K562 (cell line): ENCODE data around the gene SLC35B1. TPM values are rescaled to one million over a fixed set of nuclear protein-coding genes. Genes with fewer than 3 reads are reported as not detected.
A peak's percentile ranks its signal among the peaks of the same experiment; 100 is the strongest.

Experiments used
- CLOCK ChIP-seq: fragments of 250-450 bp; sonication (Bioruptor Pico); IDR thresholded peaks from 2 replicates; pipeline ENCODE4 v1.4.0; 2020; ENCODE audit warnings: mild to moderate bottlenecking, moderate library complexity, borderline replicate concordance
- FOXJ2 ChIP-seq: fragments of 200-800 bp; sonication (Bioruptor generic); IDR thresholded peaks from 2 replicates; pipeline ENCODE4 v1.6.1; 2016; ENCODE audit warnings: missing genetic modification characterization, missing compliant biosample characterization
- HMG20A ChIP-seq: fragments of 450-650 bp; formaldehyde crosslinking; conservative IDR thresholded peaks from 2 replicates; pipeline ENCODE4 v1.4.0; 2020; ENCODE audit warnings: mild to moderate bottlenecking, mixed read lengths
- HMGN3 ChIP-seq: IDR thresholded peaks from 2 replicates; pipeline ENCODE4 v1.6.1; 2011; ENCODE audit warnings: borderline replicate concordance, low read depth, mild to moderate bottlenecking, mixed read lengths, low read length; ENCODE audit not compliant: insufficient read length; ENCODE audit errors: extremely low read depth
- ILF3 ChIP-seq: fragments of 450-650 bp; IDR thresholded peaks from 2 replicates; pipeline ENCODE4 v1.6.1; 2018; ENCODE audit warnings: antibody characterized with exemption, mild to moderate bottlenecking, moderate library complexity, borderline replicate concordance
- MAFF ChIP-seq: IDR thresholded peaks from 2 replicates; pipeline ENCODE4 v1.6.1; 2012; ENCODE audit warnings: low read length, improper control_type of control experiment
- NCOA6 ChIP-seq: fragments of 450-650 bp; IDR thresholded peaks from 2 replicates; pipeline ENCODE4 v1.6.1; 2017; ENCODE audit warnings: mild to moderate bottlenecking
- POLR3A ChIP-seq: IDR thresholded peaks from 2 replicates; pipeline ENCODE4 v1.6.1; 2011; ENCODE audit warnings: borderline replicate concordance, mild to moderate bottlenecking, moderate library complexity; ENCODE audit not compliant: insufficient read length, insufficient read depth; ENCODE audit errors: extremely low read depth
- PPARD ChIP-seq: fragments of 250-450 bp; sonication (Bioruptor Pico); IDR thresholded peaks from 2 replicates; pipeline ENCODE4 v1.8.0; 2022; ENCODE audit warnings: inconsistent platforms, mild to moderate bottlenecking, moderate library complexity
- SIN3B ChIP-seq: fragments of 450-650 bp; IDR thresholded peaks from 2 replicates; pipeline ENCODE4 v1.6.1; 2017; ENCODE audit warnings: low read depth, mild to moderate bottlenecking, moderate library complexity
- ZC3H8 ChIP-seq: fragments of 450-650 bp; IDR thresholded peaks from 2 replicates; pipeline ENCODE4 v1.6.1; 2017
- ZNF41 ChIP-seq: fragments of 250-450 bp; sonication (Bioruptor Pico); conservative IDR thresholded peaks from 2 replicates; pipeline ENCODE4 v1.4.0; 2020; ENCODE audit warnings: mild to moderate bottlenecking
- ZNF431 ChIP-seq: sonication (generic); formaldehyde crosslinking; IDR thresholded peaks from 2 replicates; pipeline ENCODE4 v1.8.0; 2022; ENCODE audit warnings: mild to moderate bottlenecking, missing genetic modification reagents
- polyA plus RNA-seq, 8 experiments: library from polyadenylated mRNA; depleted of rRNA in 4 of 8; stranded (reverse) in 5 of 8; unstranded in 3 of 8; fragments of >200 nt; fragmentation: Nextera tagmentation in 2 of 8; fragmentation: Illumina TruSeq in 1 of 8; extraction: Ambion mirVana in 2 of 8; extraction: Trizol in 1 of 8; gene quantifications; 2 replicates each; pipeline versions ENCODE4 v1.2.1 to v1.2.3, GENCODE V29; 2011 to 2014; ENCODE audit warnings: inconsistent platforms in 1 of 8, missing spikeins in 1 of 8
- total RNA-seq, 7 experiments: library from RNA; depleted of rRNA in 6 of 7; stranded (reverse); fragments of >200 nt in 6 of 7; fragmentation: Illumina TruSeq in 2 of 7; extraction: Trizol in 2 of 7; gene quantifications; 2 replicates each; pipeline versions ENCODE4 v1.2.1 to v1.2.3, GENCODE V29; 2011 to 2021; ENCODE audit warnings: low replicate concordance in 1 of 7
- TF ChIP-seq, protein P1 (sequence below), 2 experiments: fragments of 450-650 bp; formaldehyde crosslinking in 1 of 2; IDR thresholded peaks; 2 replicates each; pipeline versions ENCODE4 v1.4.0 to v1.6.1; 2014 to 2020; ENCODE audit warnings: mild to moderate bottlenecking in 2 of 2, borderline replicate concordance in 1 of 2, low read depth in 1 of 2
- TF ChIP-seq, protein P2 (sequence below): IDR thresholded peaks from 2 replicates; pipeline ENCODE4 v1.6.1; 2016; ENCODE audit warnings: missing genetic modification characterization, missing compliant biosample characterization

SLC35B1 gene
- total and polyA plus RNA-seq, 9 of the 15 experiments (the other 6 are each of a cell fraction or from before 2014, with no cell fraction given) = 51.4 to 87.9 (median 66.3) TPM

GRCh38 chr17:49739641-49740271 lies 32.0 kb upstream of the SLC35B1 start (continued):
- TF ChIP-seq ZC3H8 = 0 out of 2 replicates have a peak, but pooled peaks have one; percentile 90
- TF ChIP-seq FOXJ2 = peak; percentile 99
- peak; percentile 100 for TF ChIP-seq HMGN3
- TF ChIP-seq POLR3A = no peak
- no peak for TF ChIP-seq PPARD (CRISPR knock-in tag)
- TF ChIP-seq ILF3 = no peak
- TF ChIP-seq NCOA6 = no peak; the same call in 1 of the 2 replicates
- TF ChIP-seq CLOCK (CRISPR knock-in tag) = peak; percentile 89
- TF ChIP-seq MAFF = peak; percentile 53
- no peak for TF ChIP-seq SIN3B
- TF ChIP-seq ZNF431 (CRISPR knock-in tag) = 0 out of 2 replicates have a peak, but pooled peaks have one; percentile 83
- TF ChIP-seq, protein P1, sequence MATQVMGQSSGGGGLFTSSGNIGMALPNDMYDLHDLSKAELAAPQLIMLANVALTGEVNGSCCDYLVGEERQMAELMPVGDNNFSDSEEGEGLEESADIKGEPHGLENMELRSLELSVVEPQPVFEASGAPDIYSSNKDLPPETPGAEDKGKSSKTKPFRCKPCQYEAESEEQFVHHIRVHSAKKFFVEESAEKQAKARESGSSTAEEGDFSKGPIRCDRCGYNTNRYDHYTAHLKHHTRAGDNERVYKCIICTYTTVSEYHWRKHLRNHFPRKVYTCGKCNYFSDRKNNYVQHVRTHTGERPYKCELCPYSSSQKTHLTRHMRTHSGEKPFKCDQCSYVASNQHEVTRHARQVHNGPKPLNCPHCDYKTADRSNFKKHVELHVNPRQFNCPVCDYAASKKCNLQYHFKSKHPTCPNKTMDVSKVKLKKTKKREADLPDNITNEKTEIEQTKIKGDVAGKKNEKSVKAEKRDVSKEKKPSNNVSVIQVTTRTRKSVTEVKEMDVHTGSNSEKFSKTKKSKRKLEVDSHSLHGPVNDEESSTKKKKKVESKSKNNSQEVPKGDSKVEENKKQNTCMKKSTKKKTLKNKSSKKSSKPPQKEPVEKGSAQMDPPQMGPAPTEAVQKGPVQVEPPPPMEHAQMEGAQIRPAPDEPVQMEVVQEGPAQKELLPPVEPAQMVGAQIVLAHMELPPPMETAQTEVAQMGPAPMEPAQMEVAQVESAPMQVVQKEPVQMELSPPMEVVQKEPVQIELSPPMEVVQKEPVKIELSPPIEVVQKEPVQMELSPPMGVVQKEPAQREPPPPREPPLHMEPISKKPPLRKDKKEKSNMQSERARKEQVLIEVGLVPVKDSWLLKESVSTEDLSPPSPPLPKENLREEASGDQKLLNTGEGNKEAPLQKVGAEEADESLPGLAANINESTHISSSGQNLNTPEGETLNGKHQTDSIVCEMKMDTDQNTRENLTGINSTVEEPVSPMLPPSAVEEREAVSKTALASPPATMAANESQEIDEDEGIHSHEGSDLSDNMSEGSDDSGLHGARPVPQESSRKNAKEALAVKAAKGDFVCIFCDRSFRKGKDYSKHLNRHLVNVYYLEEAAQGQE (IDR thresholded peaks at IDR 0.05; ENCODE audit: borderline replicate concordance) = peak; percentile 60; the same call in 1 of the 2 replicates
- TF ChIP-seq, protein P1 (CRISPR knock-in tag; IDR thresholded peaks at IDR 0.05; ENCODE audit: low read depth) = no peak
- no peak for TF ChIP-seq HMG20A (CRISPR knock-in tag)
- peak; percentile 82; the same call in 1 of the 2 replicates for TF ChIP-seq ZNF41 (CRISPR knock-in tag)
- TF ChIP-seq, protein P2, sequence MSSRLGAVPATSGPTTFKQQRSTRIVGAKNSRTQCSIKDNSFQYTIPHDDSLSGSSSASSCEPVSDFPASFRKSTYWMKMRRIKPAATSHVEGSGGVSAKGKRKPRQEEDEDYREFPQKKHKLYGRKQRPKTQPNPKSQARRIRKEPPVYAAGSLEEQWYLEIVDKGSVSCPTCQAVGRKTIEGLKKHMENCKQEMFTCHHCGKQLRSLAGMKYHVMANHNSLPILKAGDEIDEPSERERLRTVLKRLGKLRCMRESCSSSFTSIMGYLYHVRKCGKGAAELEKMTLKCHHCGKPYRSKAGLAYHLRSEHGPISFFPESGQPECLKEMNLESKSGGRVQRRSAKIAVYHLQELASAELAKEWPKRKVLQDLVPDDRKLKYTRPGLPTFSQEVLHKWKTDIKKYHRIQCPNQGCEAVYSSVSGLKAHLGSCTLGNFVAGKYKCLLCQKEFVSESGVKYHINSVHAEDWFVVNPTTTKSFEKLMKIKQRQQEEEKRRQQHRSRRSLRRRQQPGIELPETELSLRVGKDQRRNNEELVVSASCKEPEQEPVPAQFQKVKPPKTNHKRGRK (tag) = no peak
